ENCODE results near the gene ESPN. TPM values are rescaled to one million over a fixed set of nuclear protein-coding genes. Genes with fewer than 3 reads are reported as not detected.
A peak's percentile ranks its signal among the peaks of the same experiment; 100 is the strongest.

Gene ESPN
- total RNA-seq, 1 experiment from 2014 or later = 8.5 TPM

GRCh38 chr1:6474815-6475282 is 50.3 kb downstream of the ESPN start:
- H3K27ac ChIP-seq (ENCODE audit: low read length) = no peak overlapping the region
- H3K9me3 ChIP-seq (ENCODE audit: control insufficient read depth, insufficient read depth, low read depth, low read length) = no peaks in the 10 kb centered on the region
- DNase-seq (ENCODE audit: low read depth, low spot score) (no peak), ATAC-seq (no peak)
- no peaks in the 10 kb centered on the region for H3K36me3 ChIP-seq (ENCODE audit: control insufficient read depth, insufficient read depth, low read length)
- no peak overlapping the region for H3K4me3 ChIP-seq (ENCODE audit: low read depth in 2 of 2, low read length in 2 of 2)
- intact Hi-C loops (cut with micrococcal nuclease; ENCODE audit: unreplicated experiment) (loop anchor here (5.0 kb wide), 1 partner anchor 228 kb away; no protein-coding TSS in a partner anchor), in situ Hi-C loops (cut with HindIII; ENCODE audit: low pct_unique_long_range_greater_than_20kb, low sequenced_read_pairs) (no loop called here)
- no peaks in the 10 kb centered on the region for H3K4me1 ChIP-seq (ENCODE audit: control insufficient read depth, insufficient read depth, low read length)
- no TSS peak for BruUV-seq (replicated peaks)
- ChIA-PET POLR2A (no interaction called here), CTCF (interaction anchor here (0.6 to 0.7 kb wide), 4 partner anchors 13 to 49 kb away, joined by 3 to 10 read pairs (median 4); no protein-coding TSS in a partner anchor)
- TF ChIP-seq CTCF (IDR thresholded peaks at IDR 0.05) (no peak), POLR2AphosphoS5 (IDR thresholded peaks at IDR 0.05; ENCODE audit: low read depth, low read length) (no peak), REST (IDR thresholded peaks at IDR 0.05; ENCODE audit: insufficient read depth in 1 of 2, low read depth in 2 of 2, low read length in 1 of 2) (no peak), SIN3A (IDR thresholded peaks at IDR 0.05; ENCODE audit: borderline replicate concordance, insufficient read depth, low read depth, low read length) (no peak), TCF7L2 (IDR thresholded peaks at IDR 0.05; ENCODE audit: low read depth, low read length) (no peak)
- no peaks in the 10 kb centered on the region for H3K27me3 ChIP-seq (ENCODE audit: control insufficient read depth, insufficient read depth, low read length)

GRCh38 chr1:6475381-6476133 is 51.0 kb downstream of the ESPN start:
- CTCF ChIA-PET = interaction anchor here (0.7 to 1.0 kb wide), 2 partner anchors 12 to 49 kb away, joined by 3 to 4 read pairs; no protein-coding TSS in a partner anchor
- intact Hi-C loops (cut with micrococcal nuclease; ENCODE audit: unreplicated experiment) = loop anchor here (5.0 kb wide), 1 partner anchor 228 kb away; no protein-coding TSS in a partner anchor
- Histone ChIP-seq H3K9me3 (ENCODE audit: control insufficient read depth, insufficient read depth, low read depth, low read length) (no peaks in the 10 kb centered on the region), H3K4me1 (ENCODE audit: control insufficient read depth, insufficient read depth, low read length) (no peaks in the 10 kb centered on the region), H3K36me3 (ENCODE audit: control insufficient read depth, insufficient read depth, low read length) (no peaks in the 10 kb centered on the region), H3K27me3 (ENCODE audit: control insufficient read depth, insufficient read depth, low read length) (no peaks in the 10 kb centered on the region), H3K4me3 (ENCODE audit: low read depth in 2 of 2, low read length in 2 of 2) (no peak overlapping the region), H3K27ac (ENCODE audit: low read length) (no peak overlapping the region)
- POLR2A ChIA-PET = no interaction called here
- ATAC-seq = peak; percentile 88
- DNase-seq (ENCODE audit: low read depth, low spot score) = no peak
- TF ChIP-seq CTCF (IDR thresholded peaks at IDR 0.05) (peak; percentile 99), TCF7L2 (IDR thresholded peaks at IDR 0.05; ENCODE audit: low read depth, low read length) (no peak)
- no TSS peak for BruUV-seq (replicated peaks)
- in situ Hi-C loops (cut with HindIII; ENCODE audit: low pct_unique_long_range_greater_than_20kb, low sequenced_read_pairs) = no loop called here

Data from Panc1 (cell line).